DOHH2 (cell line): Measurements from ENCODE around the gene MKNK2.

ENCODE experiments used
- H3F3A ChIP-seq: fragments of 200-600 bp; sonication (generic), shearing (Covaris generic); 2 replicates; pipeline ENCODE4 v1.6.0; 2016; ENCODE audit warnings: antibody characterized with exemption, mild to moderate bottlenecking; ENCODE audit not compliant: control insufficient read depth, insufficient read depth
- H3K27ac ChIP-seq: fragments of 200-600 bp; sonication (generic); 2 replicates; pipeline ENCODE4 v1.5.1; 2014; ENCODE audit warnings: low read depth, mild to moderate bottlenecking, low read length, moderate library complexity
- H3K27me3 ChIP-seq: fragments of 200-600 bp; sonication (generic); 2 replicates; pipeline ENCODE4 v1.6.1; 2014; ENCODE audit warnings: mild to moderate bottlenecking, low read length, mixed read lengths; ENCODE audit not compliant: control insufficient read depth
- H3K36me3 ChIP-seq: fragments of 200-600 bp; sonication (generic); 2 replicates; pipeline ENCODE4 v1.6.1; 2014; ENCODE audit warnings: mild to moderate bottlenecking, low read length, moderate library complexity, mixed read lengths; ENCODE audit not compliant: control insufficient read depth
- H3K4me1 ChIP-seq: fragments of 200-600 bp; sonication (generic); 2 replicates; pipeline ENCODE4 v1.6.1; 2014; ENCODE audit warnings: mild to moderate bottlenecking, low read length, mixed read lengths; ENCODE audit not compliant: control insufficient read depth
- H3K4me2 ChIP-seq: fragments of 200-600 bp; sonication (generic); 2 replicates; pipeline ENCODE4 v1.6.0; 2014; ENCODE audit warnings: mild to moderate bottlenecking, low read length, moderate library complexity
- H3K4me3 ChIP-seq: fragments of 200-600 bp; sonication (generic); 2 replicates; pipeline ENCODE4 v1.5.1; 2014; ENCODE audit warnings: mild to moderate bottlenecking, low read length, mixed read lengths
- H3K79me2 ChIP-seq: fragments of 200-600 bp; sonication (generic); 2 replicates; pipeline ENCODE4 v1.6.1; 2014; ENCODE audit warnings: mild to moderate bottlenecking, low read length, mixed read lengths; ENCODE audit not compliant: control insufficient read depth
- H3K9me2 ChIP-seq: fragments of 200-600 bp; sonication (generic); replicated peaks from 2 replicates; pipeline ENCODE4 v1.6.1; 2014; ENCODE audit warnings: mild to moderate bottlenecking, low read length, mixed read lengths; ENCODE audit not compliant: control insufficient read depth
- H3K9me3 ChIP-seq: fragments of 200-600 bp; sonication (generic); 2 replicates; pipeline ENCODE4 v1.6.1; 2014; ENCODE audit warnings: antibody characterized with exemption, low read length, mixed read lengths; ENCODE audit not compliant: control insufficient read depth, insufficient read depth
- H4K20me1 ChIP-seq: fragments of 200-600 bp; sonication (generic); 2 replicates; pipeline ENCODE4 v1.6.0; 2014; ENCODE audit warnings: low read depth, mild to moderate bottlenecking, antibody characterized with exemption, low read length, moderate library complexity; ENCODE audit not compliant: control insufficient read depth, insufficient read depth
- CTCF ChIP-seq: fragments of 200-600 bp; sonication (generic); IDR thresholded peaks from one replicate; pipeline ENCODE4 v1.5.1; 2014; ENCODE audit warnings: antibody characterized with exemption, mild to moderate bottlenecking, low read depth, low read length; ENCODE audit not compliant: poor library complexity, severe bottlenecking
- EZH2phosphoT487 ChIP-seq: fragments of 200-600 bp; sonication (generic); IDR thresholded peaks from 2 replicates; pipeline ENCODE4 v1.6.1; 2017; ENCODE audit warnings: borderline replicate concordance, mild to moderate bottlenecking, antibody characterized with exemption, low read length, moderate library complexity, mixed read lengths

The MKNK2 gene

GRCh38 chr19:1999856-2000515 is 51.1 kb downstream of the MKNK2 start:
- no peak for TF ChIP-seq EZH2phosphoT487
- TF ChIP-seq CTCF, result no peak
- H3K9me2 ChIP-seq, result no peaks in the 10 kb centered on the region
- 0 out of 2 replicates have a peak, but pooled peaks cover 5% of the 10 kb centered on the region for H4K20me1 ChIP-seq
- peaks cover 29% of the 10 kb centered on the region for H3K36me3 ChIP-seq
- no peak overlapping the region for H3K27ac ChIP-seq
- H3K4me3 ChIP-seq, result no peak overlapping the region
- H3K9me3 ChIP-seq, result no peaks in the 10 kb centered on the region
- H3K4me2 ChIP-seq, result no peak overlapping the region
- 0 out of 2 replicates have a peak, but pooled peaks cover 4% of the 10 kb centered on the region for H3F3A ChIP-seq
- peaks cover 6% of the 10 kb centered on the region; the same call in 1 of the 2 replicates for H3K79me2 ChIP-seq
- H3K4me1 ChIP-seq, result no peaks in the 10 kb centered on the region
- H3K27me3 ChIP-seq, result no peaks in the 10 kb centered on the region

GRCh38 chr19:1998712-1999708 is 52.0 kb downstream of the MKNK2 start:
- H3K79me2 ChIP-seq, result peaks cover 5% of the 10 kb centered on the region; the same call in 1 of the 2 replicates
- no peak overlapping the region for H3K4me3 ChIP-seq

More at GRCh38 chr19:1998712-1999708, 52.0 kb downstream of the MKNK2 start:
- no peaks in the 10 kb centered on the region for H3K4me1 ChIP-seq
- H4K20me1 ChIP-seq, result 0 out of 2 replicates have a peak, but pooled peaks cover 5% of the 10 kb centered on the region
- H3F3A ChIP-seq, result peaks cover 7% of the 10 kb centered on the region; the same call in 1 of the 2 replicates
- H3K27me3 ChIP-seq, result no peaks in the 10 kb centered on the region
- H3K9me2 ChIP-seq, result no peaks in the 10 kb centered on the region
- no peaks in the 10 kb centered on the region for H3K9me3 ChIP-seq
- peaks cover 29% of the 10 kb centered on the region for H3K36me3 ChIP-seq
- H3K4me2 ChIP-seq, result no peak overlapping the region
- TF ChIP-seq CTCF (no peak), EZH2phosphoT487 (no peak)
- no peak overlapping the region for H3K27ac ChIP-seq
